Measurements from ENCODE around the gene SAMD4A. TPM values are rescaled to one million over a fixed set of nuclear protein-coding genes. Genes with fewer than 3 reads are reported as not detected.

The SAMD4A gene
- polyA plus RNA-seq, 2 of the 4 experiments (the other 2 are of a cell fraction) = 3.9 to 5.4 TPM

DNA sequence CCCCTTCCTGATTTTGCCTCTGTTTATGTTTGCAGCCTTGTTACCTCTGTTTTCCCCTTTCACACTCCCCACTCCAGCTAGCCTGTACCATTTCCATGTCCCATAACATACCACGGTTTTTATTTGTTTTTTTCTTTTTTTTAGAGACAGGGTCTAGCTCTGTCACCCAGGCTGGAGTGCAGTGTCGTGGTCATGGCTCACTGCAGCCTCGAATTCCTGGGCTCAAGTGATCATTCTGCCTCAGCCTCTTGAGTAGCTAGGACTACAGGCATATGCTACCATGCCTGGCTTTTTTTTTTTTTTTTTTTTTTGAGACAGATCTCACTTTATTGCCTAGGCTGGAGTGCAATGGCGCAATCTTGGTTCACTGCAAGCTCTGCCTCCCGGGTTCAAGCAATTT, 18.4 kb upstream of the SAMD4A start:
- no peak for DNase-seq (ENCODE audit: low read depth in 1 of 2, low spot score in 1 of 2)
- H3K27ac ChIP-seq = no peak overlapping the region
- no peak for FAIRE-seq
- TF ChIP-seq HDAC2 (IDR thresholded peaks at IDR 0.05) (no peak), HOXB5 (CRISPR knock-in tag; IDR thresholded peaks at IDR 0.05) (no peak), RAD21 (conservative IDR thresholded peaks at IDR 0.05 in 1 of 2, IDR thresholded peaks at IDR 0.05 in 1 of 2) (no peak), CHD2 (IDR thresholded peaks at IDR 0.05; ENCODE audit: low read length, partially characterized antibody) (no peak), EP300 (IDR thresholded peaks at IDR 0.05) (no peak), CHD4 (IDR thresholded peaks at IDR 0.05; ENCODE audit: borderline replicate concordance) (no peak), FOSB (CRISPR knock-in tag; IDR thresholded peaks at IDR 0.05) (no peak), SMC3 (IDR thresholded peaks at IDR 0.05) (no peak), ZSCAN20 (CRISPR knock-in tag; IDR thresholded peaks at IDR 0.05) (no peak), MAFK (IDR thresholded peaks at IDR 0.05; ENCODE audit: partially characterized antibody) (no peak), MAZ (IDR thresholded peaks at IDR 0.05; ENCODE audit: borderline replicate concordance, low read depth, low read length) (no peak), NPAS2 (CRISPR knock-in tag; IDR thresholded peaks at IDR 0.05; ENCODE audit: borderline replicate concordance) (no peak), EHF (CRISPR knock-in tag; IDR thresholded peaks at IDR 0.05) (no peak), JUNB (IDR thresholded peaks at IDR 0.05) (no peak), KDM5A (IDR thresholded peaks at IDR 0.05) (no peak)
- TF ChIP-seq, protein P1, sequence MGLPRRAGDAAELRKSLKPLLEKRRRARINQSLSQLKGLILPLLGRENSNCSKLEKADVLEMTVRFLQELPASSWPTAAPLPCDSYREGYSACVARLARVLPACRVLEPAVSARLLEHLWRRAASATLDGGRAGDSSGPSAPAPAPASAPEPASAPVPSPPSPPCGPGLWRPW (IDR thresholded peaks at IDR 0.05) = no peak
- TF ChIP-seq, protein P2, sequence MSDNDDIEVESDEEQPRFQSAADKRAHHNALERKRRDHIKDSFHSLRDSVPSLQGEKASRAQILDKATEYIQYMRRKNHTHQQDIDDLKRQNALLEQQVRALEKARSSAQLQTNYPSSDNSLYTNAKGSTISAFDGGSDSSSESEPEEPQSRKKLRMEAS (IDR thresholded peaks at IDR 0.05) = no peak
- TF ChIP-seq, protein P3, sequence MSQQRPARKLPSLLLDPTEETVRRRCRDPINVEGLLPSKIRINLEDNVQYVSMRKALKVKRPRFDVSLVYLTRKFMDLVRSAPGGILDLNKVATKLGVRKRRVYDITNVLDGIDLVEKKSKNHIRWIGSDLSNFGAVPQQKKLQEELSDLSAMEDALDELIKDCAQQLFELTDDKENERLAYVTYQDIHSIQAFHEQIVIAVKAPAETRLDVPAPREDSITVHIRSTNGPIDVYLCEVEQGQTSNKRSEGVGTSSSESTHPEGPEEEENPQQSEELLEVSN (IDR thresholded peaks at IDR 0.05; ENCODE audit: borderline replicate concordance, low read depth) = no peak
- TF ChIP-seq, protein P4, sequence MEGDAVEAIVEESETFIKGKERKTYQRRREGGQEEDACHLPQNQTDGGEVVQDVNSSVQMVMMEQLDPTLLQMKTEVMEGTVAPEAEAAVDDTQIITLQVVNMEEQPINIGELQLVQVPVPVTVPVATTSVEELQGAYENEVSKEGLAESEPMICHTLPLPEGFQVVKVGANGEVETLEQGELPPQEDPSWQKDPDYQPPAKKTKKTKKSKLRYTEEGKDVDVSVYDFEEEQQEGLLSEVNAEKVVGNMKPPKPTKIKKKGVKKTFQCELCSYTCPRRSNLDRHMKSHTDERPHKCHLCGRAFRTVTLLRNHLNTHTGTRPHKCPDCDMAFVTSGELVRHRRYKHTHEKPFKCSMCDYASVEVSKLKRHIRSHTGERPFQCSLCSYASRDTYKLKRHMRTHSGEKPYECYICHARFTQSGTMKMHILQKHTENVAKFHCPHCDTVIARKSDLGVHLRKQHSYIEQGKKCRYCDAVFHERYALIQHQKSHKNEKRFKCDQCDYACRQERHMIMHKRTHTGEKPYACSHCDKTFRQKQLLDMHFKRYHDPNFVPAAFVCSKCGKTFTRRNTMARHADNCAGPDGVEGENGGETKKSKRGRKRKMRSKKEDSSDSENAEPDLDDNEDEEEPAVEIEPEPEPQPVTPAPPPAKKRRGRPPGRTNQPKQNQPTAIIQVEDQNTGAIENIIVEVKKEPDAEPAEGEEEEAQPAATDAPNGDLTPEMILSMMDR (IDR thresholded peaks at IDR 0.05) = no peak
- TF ChIP-seq, protein P5, sequence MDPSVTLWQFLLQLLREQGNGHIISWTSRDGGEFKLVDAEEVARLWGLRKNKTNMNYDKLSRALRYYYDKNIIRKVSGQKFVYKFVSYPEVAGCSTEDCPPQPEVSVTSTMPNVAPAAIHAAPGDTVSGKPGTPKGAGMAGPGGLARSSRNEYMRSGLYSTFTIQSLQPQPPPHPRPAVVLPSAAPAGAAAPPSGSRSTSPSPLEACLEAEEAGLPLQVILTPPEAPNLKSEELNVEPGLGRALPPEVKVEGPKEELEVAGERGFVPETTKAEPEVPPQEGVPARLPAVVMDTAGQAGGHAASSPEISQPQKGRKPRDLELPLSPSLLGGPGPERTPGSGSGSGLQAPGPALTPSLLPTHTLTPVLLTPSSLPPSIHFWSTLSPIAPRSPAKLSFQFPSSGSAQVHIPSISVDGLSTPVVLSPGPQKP (IDR thresholded peaks at IDR 0.05; ENCODE audit: low read depth, low read length) = no peak
- no peaks in the 10 kb centered on the region for H3K9me3 ChIP-seq
- H3K4me2 ChIP-seq = no peak overlapping the region
- WGBS (ENCODE audit: missing lambda C conversion rate) = 28% methylated on average over 5 of the region's 5 CpGs
- ChIA-PET POLR2A (no interaction called here), CTCF (interaction anchor here (0.6 to 4.9 kb wide), 6 partner anchors 16 to 1788 kb away, joined by 3 to 28 read pairs (median 4); no protein-coding TSS in a partner anchor)
- no peak for ATAC-seq
- H3K4me1 ChIP-seq = no peaks in the 10 kb centered on the region
- H3K4me3 ChIP-seq = no peak overlapping the region

DNA sequence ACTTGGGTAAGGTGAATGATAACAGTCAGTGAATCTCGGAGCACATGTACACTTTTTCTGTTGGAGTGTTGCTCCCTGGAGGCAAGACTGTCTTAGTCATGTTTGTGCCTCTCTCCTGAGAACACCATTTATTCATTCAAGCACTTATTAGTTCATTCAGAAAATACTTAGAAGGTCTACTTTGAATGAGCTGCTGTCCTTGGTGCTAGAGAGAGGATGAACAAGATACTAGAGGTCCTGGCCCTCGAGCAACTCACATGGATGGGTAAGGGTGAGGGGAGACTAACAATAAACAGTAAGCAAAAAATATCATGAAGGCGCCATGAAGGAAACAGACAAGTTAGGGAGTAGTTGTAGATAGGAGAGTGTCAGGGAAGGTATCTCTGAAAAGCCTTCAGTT, 17.1 kb upstream of the SAMD4A start:
- Histone ChIP-seq H3K9me3 (no peaks in the 10 kb centered on the region), H3K4me3 (no peak overlapping the region), H3K27ac (no peak overlapping the region), H3K4me2 (no peak overlapping the region), H3K4me1 (no peaks in the 10 kb centered on the region)
- DNase-seq (ENCODE audit: low read depth in 1 of 2, low spot score in 1 of 2) (no peak), ATAC-seq (0 out of 6 replicates have a peak, but pooled peaks of 1 of the 2 experiments have one; percentile 34), FAIRE-seq (no peak)
- POLR2A ChIA-PET = no interaction called here
- CTCF ChIA-PET = interaction anchor here (0.6 to 4.9 kb wide), 5 partner anchors 9 to 224 kb away, joined by 3 to 28 read pairs (median 6); no protein-coding TSS in a partner anchor
- 58% methylated on average over 3 of the region's 3 CpGs for WGBS (ENCODE audit: missing lambda C conversion rate)
- TF ChIP-seq FOSB (CRISPR knock-in tag; IDR thresholded peaks at IDR 0.05) = no peak
- TF ChIP-seq NFE2L2 (conservative IDR thresholded peaks at IDR 0.05; ENCODE audit: low read length) = no peak
- no peak for TF ChIP-seq HOXA7 (CRISPR knock-in tag; IDR thresholded peaks at IDR 0.05)
- peak; percentile 67; the same call in 1 of the 2 replicates for TF ChIP-seq EHMT2 (IDR thresholded peaks at IDR 0.05; ENCODE audit: low read depth)
- TF ChIP-seq HDAC2 (IDR thresholded peaks at IDR 0.05) = no peak
- TF ChIP-seq SMC3 (IDR thresholded peaks at IDR 0.05) = no peak
- no peak for TF ChIP-seq CHD4 (IDR thresholded peaks at IDR 0.05; ENCODE audit: borderline replicate concordance)
- TF ChIP-seq MAFK (IDR thresholded peaks at IDR 0.05; ENCODE audit: partially characterized antibody) = no peak
- no peak for TF ChIP-seq PHF8 (IDR thresholded peaks at IDR 0.05; ENCODE audit: borderline replicate concordance, low read depth)
- no peak for TF ChIP-seq ESRRA (IDR thresholded peaks at IDR 0.05; ENCODE audit: borderline replicate concordance, low read length)
- TF ChIP-seq, protein P6, sequence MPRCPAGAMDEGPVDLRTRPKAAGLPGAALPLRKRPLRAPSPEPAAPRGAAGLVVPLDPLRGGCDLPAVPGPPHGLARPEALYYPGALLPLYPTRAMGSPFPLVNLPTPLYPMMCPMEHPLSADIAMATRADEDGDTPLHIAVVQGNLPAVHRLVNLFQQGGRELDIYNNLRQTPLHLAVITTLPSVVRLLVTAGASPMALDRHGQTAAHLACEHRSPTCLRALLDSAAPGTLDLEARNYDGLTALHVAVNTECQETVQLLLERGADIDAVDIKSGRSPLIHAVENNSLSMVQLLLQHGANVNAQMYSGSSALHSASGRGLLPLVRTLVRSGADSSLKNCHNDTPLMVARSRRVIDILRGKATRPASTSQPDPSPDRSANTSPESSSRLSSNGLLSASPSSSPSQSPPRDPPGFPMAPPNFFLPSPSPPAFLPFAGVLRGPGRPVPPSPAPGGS (IDR thresholded peaks at IDR 0.05) = no peak
- TF ChIP-seq, protein P7, sequence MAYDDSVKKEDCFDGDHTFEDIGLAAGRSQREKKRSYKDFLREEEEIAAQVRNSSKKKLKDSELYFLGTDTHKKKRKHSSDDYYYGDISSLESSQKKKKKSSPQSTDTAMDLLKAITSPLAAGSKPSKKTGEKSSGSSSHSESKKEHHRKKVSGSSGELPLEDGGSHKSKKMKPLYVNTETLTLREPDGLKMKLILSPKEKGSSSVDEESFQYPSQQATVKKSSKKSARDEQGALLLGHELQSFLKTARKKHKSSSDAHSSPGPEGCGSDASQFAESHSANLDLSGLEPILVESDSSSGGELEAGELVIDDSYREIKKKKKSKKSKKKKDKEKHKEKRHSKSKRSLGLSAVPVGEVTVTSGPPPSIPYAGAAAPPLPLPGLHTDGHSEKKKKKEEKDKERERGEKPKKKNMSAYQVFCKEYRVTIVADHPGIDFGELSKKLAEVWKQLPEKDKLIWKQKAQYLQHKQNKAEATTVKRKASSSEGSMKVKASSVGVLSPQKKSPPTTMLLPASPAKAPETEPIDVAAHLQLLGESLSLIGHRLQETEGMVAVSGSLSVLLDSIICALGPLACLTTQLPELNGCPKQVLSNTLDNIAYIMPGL (CRISPR knock-in tag; IDR thresholded peaks at IDR 0.05; ENCODE audit: borderline replicate concordance) = no peak

Measured in A549 (cell line).